ENCODE measurements around the gene EXOC4. TPM values are rescaled to one million over a fixed set of nuclear protein-coding genes. Genes with fewer than 3 reads are reported as not detected.

Gene EXOC4
- total and polyA plus RNA-seq, 2 of the 8 experiments (the other 6 are each of a cell fraction or from before 2014, with no cell fraction given), result 27.0 to 67.3 TPM

GRCh38 chr7:133301444-133301843 lies 48.6 kb downstream of the EXOC4 start (continued):
- no peak for TF ChIP-seq KDM5A (IDR thresholded peaks at IDR 0.05; ENCODE audit: low read length)
